ENCODE results near the gene RNF115.

- TF ChIP-seq CTCF (IDR thresholded peaks at IDR 0.05): no peak
- TF ChIP-seq POLR2A (IDR thresholded peaks at IDR 0.05): no peak
Measured at GRCh38 chr1:145706086-145706664, 117.7 kb downstream of the RNF115 start.
